ENCODE data around the gene ZNF618. TPM values are rescaled to one million over a fixed set of nuclear protein-coding genes. Genes with fewer than 3 reads are reported as not detected.

Gene ZNF618
- total RNA-seq, 4 donors from 2014 or later: 0.68 to 2.1 (median 1.3) TPM

- no peak for TF ChIP-seq CTCF (IDR thresholded peaks at IDR 0.05)
- 83 to 100% methylated on average over 1 of the region's 1 CpG for WGBS, 2 donors
- Histone ChIP-seq H3K27ac (no peak overlapping the region), H3K4me3 (no peak overlapping the region), H3K9me3 (peaks cover 0 to 10% (median 8%) of the 10 kb centered on the region in 3 donors), H3K4me1 (no peaks in the 10 kb centered on the region), H3K36me3 (peaks cover 0 to 61% (median 0%) of the 10 kb centered on the region in 3 donors), H3K27me3 (no peaks in the 10 kb centered on the region)
- no peak for DNase-seq
- intact Hi-C loops (cut with DNase I): no loop called here
Measured at GRCh38 chr9:114023961-114024360, 147.9 kb downstream of the ZNF618 start.

DNA sequence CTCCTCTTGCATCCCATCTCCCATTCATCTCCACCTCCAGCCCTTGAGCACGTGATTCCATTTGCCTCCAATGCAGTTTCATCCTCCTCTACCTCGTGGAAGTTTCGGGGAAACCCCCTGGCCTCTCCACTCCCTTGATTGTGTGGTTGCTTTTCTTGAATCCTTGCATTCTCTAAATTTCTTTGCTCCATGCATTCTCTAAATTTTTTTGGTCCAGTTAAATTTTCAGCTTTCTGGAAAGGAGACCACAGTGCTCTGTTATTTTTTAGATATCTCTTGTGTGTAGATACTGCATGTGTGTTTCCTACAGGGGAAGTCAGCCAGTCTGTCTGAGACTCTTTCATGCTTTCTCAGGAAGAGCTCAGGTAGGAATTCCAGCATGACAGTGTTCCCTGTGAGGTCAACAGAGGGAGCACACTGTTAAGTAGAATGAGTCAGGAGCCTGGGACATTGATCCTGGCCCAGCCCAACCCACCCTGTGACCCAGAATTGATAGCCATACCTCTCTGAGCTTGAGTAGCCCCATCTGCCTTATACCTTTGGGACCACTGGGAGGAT, 149.2 kb downstream of the ZNF618 start:
- WGBS, 2 donors: 85 to 87% methylated on average over 3 of the region's 3 CpGs
- H3K27me3 ChIP-seq: no peaks in the 10 kb centered on the region
- no peak for DNase-seq
- no peak overlapping the region for H3K27ac ChIP-seq
- no peaks in the 10 kb centered on the region for H3K4me1 ChIP-seq
- H3K36me3 ChIP-seq: peaks cover 0 to 58% (median 0%) of the 10 kb centered on the region in 3 donors
- no peak for TF ChIP-seq CTCF (IDR thresholded peaks at IDR 0.05)
- no peak for TF ChIP-seq POLR2A (IDR thresholded peaks at IDR 0.05)
- H3K9me3 ChIP-seq: peaks cover 0 to 10% (median 8%) of the 10 kb centered on the region in 3 donors
- no peak overlapping the region for H3K4me3 ChIP-seq
- intact Hi-C loops (cut with DNase I): no loop called here

DNA sequence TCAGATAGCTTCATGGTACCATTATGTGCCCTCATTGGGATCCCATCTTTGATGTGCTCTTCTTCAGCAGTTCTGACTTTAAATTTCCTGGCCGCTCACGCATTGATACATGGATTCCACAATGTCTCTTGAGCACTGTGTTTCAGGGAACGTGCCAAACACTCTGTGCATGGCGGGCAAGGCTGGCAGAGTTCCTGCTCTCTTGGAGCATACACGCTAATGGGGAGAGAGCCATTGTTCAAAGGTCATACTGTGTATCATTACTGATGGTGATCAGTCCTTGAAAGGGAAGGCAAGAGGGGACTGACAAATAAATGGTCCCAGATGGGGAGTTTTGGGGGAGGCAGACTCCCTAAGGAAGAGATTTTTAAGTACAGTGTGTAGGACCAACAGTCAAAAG, 149.7 kb downstream of the ZNF618 start:
- intact Hi-C loops (cut with DNase I): no loop called here
- peaks cover 0 to 10% (median 8%) of the 10 kb centered on the region in 3 donors for H3K9me3 ChIP-seq
- no peak for DNase-seq
- no peak overlapping the region for H3K4me3 ChIP-seq
- no peaks in the 10 kb centered on the region for H3K4me1 ChIP-seq
- TF ChIP-seq CTCF (IDR thresholded peaks at IDR 0.05): no peak
- no peak for TF ChIP-seq POLR2A (IDR thresholded peaks at IDR 0.05)
- no peak overlapping the region for H3K27ac ChIP-seq
- H3K36me3 ChIP-seq: peaks cover 0 to 57% (median 0%) of the 10 kb centered on the region in 3 donors
- no peaks in the 10 kb centered on the region for H3K27me3 ChIP-seq
- 89% methylated on average over 5 of the region's 5 CpGs; no CpG with 5 or more reads in 1 of the 2 donors for WGBS, 2 donors

GRCh38 chr9:114026335-114026734, 150.2 kb downstream of the ZNF618 start:
- DNase-seq: no peak
- peaks cover 0 to 56% (median 0%) of the 10 kb centered on the region in 3 donors for H3K36me3 ChIP-seq
- no peak for TF ChIP-seq CTCF (IDR thresholded peaks at IDR 0.05)
- no peak for TF ChIP-seq POLR2A (IDR thresholded peaks at IDR 0.05)
- intact Hi-C loops (cut with DNase I): no loop called here
- no peaks in the 10 kb centered on the region for H3K27me3 ChIP-seq
- 96 to 100% methylated on average over 1 to 3 of the region's 4 CpGs for WGBS, 2 donors
- peaks cover 0 to 10% (median 8%) of the 10 kb centered on the region in 3 donors for H3K9me3 ChIP-seq
- H3K4me1 ChIP-seq: no peaks in the 10 kb centered on the region
- no peak overlapping the region for H3K4me3 ChIP-seq
- no peak overlapping the region for H3K27ac ChIP-seq

DNA sequence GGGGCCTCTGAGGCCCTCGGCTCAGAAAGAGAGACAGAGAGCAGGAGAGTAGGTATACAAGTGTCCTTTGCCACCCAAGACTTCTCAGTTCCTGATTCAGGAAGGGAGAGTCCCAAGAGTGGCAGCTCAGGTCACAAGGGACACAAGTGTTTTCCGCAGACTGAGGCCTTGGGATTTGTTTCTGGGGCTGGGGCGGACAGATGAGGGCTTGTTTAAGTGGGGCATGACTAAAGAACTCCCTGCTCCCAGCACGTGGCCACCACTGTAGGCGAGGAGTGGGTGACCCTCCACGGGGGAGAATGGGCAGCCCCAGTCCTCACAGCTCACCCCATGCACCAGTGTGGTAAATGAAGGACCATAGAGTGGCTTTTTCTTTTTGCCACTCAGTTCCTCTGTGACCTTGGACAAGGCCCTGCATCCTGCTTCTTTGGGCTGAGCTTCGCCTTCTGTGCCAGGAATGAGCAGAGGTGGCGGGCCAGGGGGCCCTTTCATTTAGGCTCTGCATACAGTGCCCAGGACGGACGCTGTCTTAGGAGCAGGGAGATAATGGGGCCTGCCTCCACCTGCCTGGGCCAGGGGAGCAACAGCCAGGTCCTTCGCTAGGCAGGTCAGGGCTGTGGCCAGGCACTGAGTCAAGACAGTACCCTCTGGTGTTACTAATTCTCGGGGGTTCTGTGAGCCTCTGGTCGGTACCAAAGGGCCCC, 151.2 kb downstream of the ZNF618 start:
- WGBS, 2 donors: 69 to 82% methylated on average over 5 to 6 of the region's 13 CpGs
- TF ChIP-seq CTCF (IDR thresholded peaks at IDR 0.05) (no peak), POLR2A (IDR thresholded peaks at IDR 0.05) (no peak)
- DNase-seq: no peak
- intact Hi-C loops (cut with DNase I): no loop called here
- peaks cover 0 to 48% (median 0%) of the 10 kb centered on the region in 3 donors for H3K36me3 ChIP-seq
- no peaks in the 10 kb centered on the region for H3K4me1 ChIP-seq
- no peak overlapping the region for H3K4me3 ChIP-seq
- H3K9me3 ChIP-seq: peaks cover 0 to 10% (median 8%) of the 10 kb centered on the region in 3 donors
- no peaks in the 10 kb centered on the region for H3K27me3 ChIP-seq
- no peak overlapping the region for H3K27ac ChIP-seq

Measured in esophagus squamous epithelium (tissue), 5 donors.